ENCODE measurements around the gene NIBAN1. TPM values are rescaled to one million over a fixed set of nuclear protein-coding genes. Genes with fewer than 3 reads are reported as not detected.

Gene NIBAN1
- total RNA-seq, 2 experiments from 2014 or later: 55.5 to 60.8 TPM

GRCh38 chr1:184988506-184988905, 14.2 kb upstream of the NIBAN1 start:
- DNase-seq (no peak), ATAC-seq (no peak)
- Mint-ChIP-seq H3K27ac (no peak overlapping the region), H3K9me3 (ENCODE audit: low read depth) (no peaks in the 10 kb centered on the region), H3K36me3 (peaks cover 1% of the 10 kb centered on the region), H3K4me1 (no peaks in the 10 kb centered on the region), H3K4me3 (no peak overlapping the region), H3K27me3 (peaks cover 16% of the 10 kb centered on the region)
- CTCF ChIA-PET: interaction anchor here (1.0 to 19.9 kb wide), 2 partner anchors 58 to 179 kb away, joined by 3 to 259 read pairs; no protein-coding TSS in a partner anchor

GRCh38 chr1:184987696-184988095, 13.4 kb upstream of the NIBAN1 start:
- Mint-ChIP-seq H3K27me3 (peaks cover 15% of the 10 kb centered on the region), H3K27ac (no peak overlapping the region), H3K36me3 (no peaks in the 10 kb centered on the region), H3K4me3 (no peak overlapping the region), H3K9me3 (ENCODE audit: low read depth) (no peaks in the 10 kb centered on the region), H3K4me1 (no peaks in the 10 kb centered on the region)
- CTCF ChIA-PET: interaction anchor here (0.9 to 19.9 kb wide), 2 partner anchors 178 to 185 kb away, joined by 3 to 259 read pairs; no protein-coding TSS in a partner anchor
- DNase-seq (no peak), ATAC-seq (no peak)

DNA sequence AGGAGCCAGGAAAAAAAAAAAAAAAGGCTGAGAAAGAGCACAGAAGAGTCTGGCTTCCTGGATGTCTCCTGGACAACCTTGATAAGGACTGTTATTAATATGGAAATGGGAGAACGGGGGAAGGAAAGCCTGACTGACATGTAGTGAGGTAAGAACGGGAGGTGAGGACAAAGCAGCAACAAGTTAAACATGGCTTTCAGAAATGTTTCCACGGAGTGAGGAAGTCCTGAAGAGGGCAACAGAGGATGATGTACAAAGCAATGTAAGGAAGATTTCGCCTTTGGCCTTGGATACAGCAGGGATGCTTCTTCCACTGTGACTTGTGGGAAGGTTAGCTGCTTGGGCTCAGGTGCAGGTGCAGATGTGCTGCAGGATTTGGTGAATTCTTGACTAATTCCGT, 11.9 kb upstream of the NIBAN1 start:
- Mint-ChIP-seq H3K4me3 (no peak overlapping the region), H3K9me3 (ENCODE audit: low read depth) (no peaks in the 10 kb centered on the region), H3K4me1 (peaks cover 7% of the 10 kb centered on the region), H3K36me3 (no peaks in the 10 kb centered on the region), H3K27ac (no peak overlapping the region), H3K27me3 (peaks cover 15% of the 10 kb centered on the region)
- DNase-seq (no peak), ATAC-seq (no peak)
- CTCF ChIA-PET: interaction anchor here (0.7 to 19.9 kb wide), 5 partner anchors 10 to 695 kb away, joined by 3 to 259 read pairs (median 4); no protein-coding TSS in a partner anchor

- DNase-seq (peak; percentile 85), ATAC-seq (peak; percentile 99)
- Mint-ChIP-seq H3K36me3 (no peaks in the 10 kb centered on the region), H3K27me3 (peaks cover 15% of the 10 kb centered on the region), H3K4me1 (peaks cover 7% of the 10 kb centered on the region), H3K27ac (no peak overlapping the region), H3K9me3 (ENCODE audit: low read depth) (no peaks in the 10 kb centered on the region), H3K4me3 (no peak overlapping the region)
- CTCF ChIA-PET: interaction anchor here (0.6 to 19.9 kb wide), 22 partner anchors 10 to 698 kb away, joined by 3 to 259 read pairs (median 4); partner anchors contain the start of gene EDEM3
Measured at GRCh38 chr1:184982002-184982954, 8.0 kb upstream of the NIBAN1 start.

DNA sequence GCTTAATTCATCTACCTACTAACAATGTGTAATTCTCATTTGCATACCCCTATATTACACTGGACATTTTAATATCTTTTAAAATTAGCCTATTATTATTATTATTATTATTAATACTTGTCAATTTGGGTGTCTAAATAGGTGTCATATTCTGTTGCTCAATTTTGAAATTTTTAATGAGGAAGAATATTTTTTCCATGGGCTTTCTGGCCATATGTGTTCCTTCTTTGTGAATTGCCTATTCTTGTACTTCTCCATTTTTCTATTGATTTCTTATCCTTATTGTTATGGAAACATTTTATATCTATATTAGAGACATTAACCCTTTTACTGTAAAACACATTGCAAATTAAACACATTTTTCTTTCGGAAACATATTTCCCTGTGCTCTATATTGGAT, 6.4 kb upstream of the NIBAN1 start:
- H3K36me3 Mint-ChIP-seq: peaks cover 1% of the 10 kb centered on the region
- CTCF ChIA-PET: interaction anchor here (1.5 to 19.9 kb wide), 3 partner anchors 111 to 189 kb away, joined by 3 to 259 read pairs (median 5); no protein-coding TSS in a partner anchor
- DNase-seq (no peak), ATAC-seq (no peak)
- H3K27me3 Mint-ChIP-seq: peaks cover 13% of the 10 kb centered on the region
- H3K9me3 Mint-ChIP-seq (ENCODE audit: low read depth): no peaks in the 10 kb centered on the region
- H3K27ac Mint-ChIP-seq: no peak overlapping the region
- no peak overlapping the region for H3K4me3 Mint-ChIP-seq
- peaks cover 14% of the 10 kb centered on the region for H3K4me1 Mint-ChIP-seq

DNA sequence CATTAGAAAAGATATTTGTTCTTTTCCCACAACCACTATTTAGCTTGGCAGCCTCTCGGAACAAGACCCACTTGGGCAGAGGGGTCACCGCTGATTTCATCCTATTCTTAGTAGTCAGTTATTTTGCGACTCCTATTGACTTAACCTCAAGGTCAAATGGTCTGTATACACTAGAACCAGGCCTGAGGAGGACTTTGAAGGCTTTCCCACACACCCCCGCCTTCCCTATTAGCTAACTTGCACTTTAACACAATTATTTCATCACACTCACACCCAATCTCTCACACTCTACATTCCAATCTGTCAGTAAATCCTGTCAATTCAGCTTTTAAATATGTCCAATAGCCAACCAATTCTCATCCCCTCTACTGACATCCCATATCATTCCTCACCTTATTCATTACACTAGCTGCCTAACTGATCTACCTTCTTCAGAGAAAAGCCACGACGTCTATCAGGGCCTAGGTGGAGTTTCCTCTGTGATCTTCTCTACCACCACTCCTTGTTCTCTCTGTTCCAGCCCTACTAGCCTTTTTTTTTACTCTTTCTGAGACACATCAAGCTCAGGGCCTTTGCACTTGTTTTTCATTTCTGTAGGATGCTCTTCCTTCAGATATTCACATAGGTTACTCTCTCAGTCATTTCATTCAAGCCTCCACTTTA, 1.0 kb upstream of the NIBAN1 start:
- DNase-seq: no peak
- H3K27ac Mint-ChIP-seq: peak overlapping the region; percentile 86
- no peaks in the 10 kb centered on the region for H3K27me3 Mint-ChIP-seq
- no peaks in the 10 kb centered on the region for H3K9me3 Mint-ChIP-seq (ENCODE audit: low read depth)
- CTCF ChIA-PET: interaction anchor here (0.9 to 19.9 kb wide), 5 partner anchors 108 to 195 kb away, joined by 3 to 259 read pairs (median 4); no protein-coding TSS in a partner anchor
- peaks cover 43% of the 10 kb centered on the region for H3K4me1 Mint-ChIP-seq
- no peak for ATAC-seq
- H3K4me3 Mint-ChIP-seq: peak overlapping the region; percentile 76
- H3K36me3 Mint-ChIP-seq: peaks cover 7% of the 10 kb centered on the region

- Mint-ChIP-seq H3K36me3 (peaks cover 10% of the 10 kb centered on the region), H3K9me3 (ENCODE audit: low read depth) (no peaks in the 10 kb centered on the region), H3K27ac (peak overlapping the region; percentile 86), H3K4me1 (peaks cover 46% of the 10 kb centered on the region), H3K4me3 (peak overlapping the region; percentile 76), H3K27me3 (no peaks in the 10 kb centered on the region)
- ATAC-seq (no peak), DNase-seq (no peak)
- CTCF ChIA-PET: interaction anchor here (0.8 to 19.9 kb wide), 10 partner anchors 20 to 221 kb away, joined by 3 to 259 read pairs (median 4); partner anchors contain the start of gene EDEM3
Measured at GRCh38 chr1:184974837-184975115, 468 bp upstream of the NIBAN1 start.

DNA sequence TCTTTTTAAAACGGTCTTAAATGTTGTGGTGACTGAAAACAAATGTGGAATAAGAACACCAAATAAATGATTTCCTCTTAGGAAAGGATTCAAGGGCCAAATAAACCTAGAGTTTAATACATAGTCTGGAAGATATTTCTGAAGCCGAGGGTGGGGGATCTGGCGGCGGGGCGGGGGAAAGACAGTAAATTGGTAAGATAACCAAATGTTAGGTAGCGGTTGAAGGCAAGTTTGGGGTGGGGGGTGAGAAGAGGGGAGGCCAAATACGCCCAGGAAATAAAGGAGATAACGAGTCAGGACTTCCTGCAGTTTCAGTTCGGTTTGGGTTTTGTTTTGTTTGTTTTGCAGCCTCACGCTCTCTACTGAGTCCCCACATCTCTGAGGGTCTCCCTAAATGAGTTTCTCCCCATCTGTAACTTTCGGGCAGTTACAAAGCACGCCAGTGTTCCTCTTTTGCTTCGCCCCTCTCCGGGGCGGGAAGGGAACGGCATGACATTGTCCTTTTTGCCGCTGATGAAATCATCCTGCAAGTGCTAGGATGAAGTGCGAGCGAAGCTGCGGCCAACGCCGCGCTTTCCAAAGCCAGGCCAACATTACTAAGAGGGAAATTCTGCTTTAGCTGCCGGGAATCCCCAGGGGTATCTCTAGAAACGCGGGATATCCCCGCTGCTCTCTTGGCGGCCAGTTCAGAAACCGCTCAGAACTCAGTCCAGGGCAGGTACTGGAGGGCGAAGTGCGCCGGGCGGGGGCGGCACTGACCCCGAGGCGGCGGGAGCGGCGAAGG, 844 bp downstream of the NIBAN1 start:
- CTCF ChIA-PET: interaction anchor here (1.1 to 19.9 kb wide), 11 partner anchors 9 to 219 kb away, joined by 3 to 259 read pairs (median 3); partner anchors contain the start of gene EDEM3
- peak; percentile 66 for DNase-seq
- Mint-ChIP-seq H3K36me3 (peaks cover 14% of the 10 kb centered on the region), H3K27me3 (no peaks in the 10 kb centered on the region), H3K9me3 (ENCODE audit: low read depth) (no peaks in the 10 kb centered on the region), H3K4me3 (peak overlapping the region; percentile 97), H3K4me1 (peaks cover 56% of the 10 kb centered on the region), H3K27ac (peak overlapping the region; percentile 98)
- ATAC-seq: peak; percentile 13

- Mint-ChIP-seq H3K9me3 (ENCODE audit: low read depth) (no peaks in the 10 kb centered on the region), H3K27me3 (no peaks in the 10 kb centered on the region), H3K4me3 (peak overlapping the region; percentile 97), H3K4me1 (peaks cover 62% of the 10 kb centered on the region), H3K27ac (peak overlapping the region; percentile 98), H3K36me3 (peaks cover 14% of the 10 kb centered on the region)
- ATAC-seq (no peak), DNase-seq (no peak)
- CTCF ChIA-PET: interaction anchor here (1.1 to 19.9 kb wide), 8 partner anchors 10 to 217 kb away, joined by 3 to 259 read pairs (median 4); no protein-coding TSS in a partner anchor
Measured at GRCh38 chr1:184972315-184973055, 1.8 kb downstream of the NIBAN1 start.

GRCh38 chr1:184971522-184972265, 2.6 kb downstream of the NIBAN1 start:
- peaks cover 66% of the 10 kb centered on the region for H3K4me1 Mint-ChIP-seq
- DNase-seq (no peak), ATAC-seq (no peak)
- peaks cover 16% of the 10 kb centered on the region for H3K36me3 Mint-ChIP-seq
- H3K27ac Mint-ChIP-seq: no peak overlapping the region
- no peaks in the 10 kb centered on the region for H3K9me3 Mint-ChIP-seq (ENCODE audit: low read depth)
- no peaks in the 10 kb centered on the region for H3K27me3 Mint-ChIP-seq
- CTCF ChIA-PET: interaction anchor here (0.6 to 19.9 kb wide), 8 partner anchors 11 to 216 kb away, joined by 3 to 259 read pairs (median 4); no protein-coding TSS in a partner anchor
- H3K4me3 Mint-ChIP-seq: peak overlapping the region; percentile 97

GRCh38 chr1:184970691-184971161, 3.6 kb downstream of the NIBAN1 start:
- H3K4me1 Mint-ChIP-seq: peaks cover 65% of the 10 kb centered on the region
- H3K27ac Mint-ChIP-seq: peak overlapping the region; percentile 33
- no peaks in the 10 kb centered on the region for H3K9me3 Mint-ChIP-seq (ENCODE audit: low read depth)
- H3K4me3 Mint-ChIP-seq: no peak overlapping the region
- no peak for DNase-seq
- ATAC-seq: no peak
- CTCF ChIA-PET: interaction anchor here (0.6 to 19.9 kb wide), 6 partner anchors 12 to 199 kb away, joined by 3 to 259 read pairs (median 4); no protein-coding TSS in a partner anchor
- peaks cover 22% of the 10 kb centered on the region for H3K36me3 Mint-ChIP-seq
- H3K27me3 Mint-ChIP-seq: no peaks in the 10 kb centered on the region

All from activated CD8-positive, alpha-beta memory T cell treated with anti-CD3 and anti-CD28 coated beads, Interleukin-2, amount 10 ng/mL, durations not matched to agents 7 days and 5 days (primary cell).